Subcutaneous abdominal adipose tissue (tissue), 5 donors: ENCODE data around the gene GGN.
"Not testable (repeated sequence)": the region's sequence is repeated elsewhere in the genome, so short reads cannot be mapped to it uniquely, and the experiment has no call there.

Experiments
- H3K27ac ChIP-seq: one replicate; pipeline ENCODE4 v1.7.0; 2013; ENCODE audit warnings: low read depth, mild to moderate bottlenecking, inconsistent platforms, low read length, moderate library complexity
- H3K27me3 ChIP-seq, 5 donors: one replicate each; pipeline ENCODE4 v1.7.0; 2013; ENCODE audit warnings: low read length in 5 of 5, inconsistent platforms in 1 of 5; ENCODE audit not compliant: control insufficient read depth in 5 of 5, insufficient read depth in 4 of 5
- H3K36me3 ChIP-seq, 5 donors: one replicate each; pipeline ENCODE4 v1.7.0; 2013; ENCODE audit warnings: low read length in 5 of 5; ENCODE audit not compliant: control insufficient read depth in 5 of 5, insufficient read depth in 5 of 5
- H3K4me1 ChIP-seq, 5 donors: one replicate each; pipeline ENCODE4 v1.7.0; 2013; ENCODE audit warnings: low read length in 5 of 5, mild to moderate bottlenecking in 3 of 5, moderate library complexity in 1 of 5; ENCODE audit not compliant: control insufficient read depth in 5 of 5, insufficient read depth in 5 of 5
- H3K4me3 ChIP-seq, 5 donors: one replicate each; pipeline ENCODE4 v1.7.0; 2013; ENCODE audit warnings: low read length in 5 of 5, low read depth in 1 of 5
- H3K9ac ChIP-seq, 5 donors: one replicate each; pipeline ENCODE4 v1.7.0; 2013; ENCODE audit warnings: low read length in 5 of 5, mild to moderate bottlenecking in 4 of 5, moderate library complexity in 3 of 5
- H3K9me3 ChIP-seq, 5 donors: one replicate each; pipeline ENCODE4 v1.7.0; 2013; ENCODE audit warnings: low read length in 5 of 5; ENCODE audit not compliant: control insufficient read depth in 5 of 5
- donor health status: healthy.
- donor health status: healthy.
- donor health status: healthy.
- donor health status: healthy.
- donor health status: healthy.

The GGN gene

GRCh38 chr19:38412961-38413360 is 25.1 kb upstream of the GGN start:
- Histone ChIP-seq H3K27ac (no peak overlapping the region), H3K4me3 (no peak overlapping the region), H3K9ac (no peak overlapping the region)

DNA sequence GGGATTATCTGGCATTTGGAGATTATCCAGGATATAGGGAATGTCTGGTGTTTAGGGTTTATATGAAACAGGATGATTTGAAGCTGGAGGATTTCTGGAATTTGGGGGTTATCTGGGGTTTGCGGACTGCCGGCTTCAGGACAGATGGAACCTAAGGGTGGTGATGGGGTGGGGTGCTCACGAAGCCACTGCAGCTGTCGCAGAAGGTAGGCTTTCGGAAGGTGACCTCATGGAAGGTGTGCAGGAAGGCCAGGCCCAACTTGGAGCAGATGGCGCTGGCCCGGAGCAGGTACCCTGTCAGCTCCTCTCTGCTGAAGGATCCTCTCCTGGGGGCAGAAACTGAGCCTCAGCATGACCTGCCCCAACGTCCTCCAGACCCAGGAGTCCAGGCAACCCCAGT is 24.7 kb upstream of the GGN start:
- H3K27me3 ChIP-seq, result peaks cover 0 to 12% (median 5%) of the 10 kb centered on the region in 5 donors
- no peaks in the 10 kb centered on the region for H3K9me3 ChIP-seq
- peaks cover 0 to 24% (median 0%) of the 10 kb centered on the region in 5 donors for H3K36me3 ChIP-seq
- H3K9ac ChIP-seq, result no peak overlapping the region
- H3K4me1 ChIP-seq, result peaks cover 0 to 4% (median 2%) of the 10 kb centered on the region in 5 donors
- H3K27ac ChIP-seq, result no peak overlapping the region
- H3K4me3 ChIP-seq, result no peak overlapping the region

More at GRCh38 chr19:38412961-38413360, 25.1 kb upstream of the GGN start:
- Histone ChIP-seq H3K36me3 (peaks cover 0 to 24% (median 0%) of the 10 kb centered on the region in 5 donors), H3K27me3 (peaks cover 0 to 13% (median 5%) of the 10 kb centered on the region in 5 donors), H3K9me3 (no peaks in the 10 kb centered on the region), H3K4me1 (peaks cover 4 to 9% (median 7%) of the 10 kb centered on the region in 5 donors)

DNA sequence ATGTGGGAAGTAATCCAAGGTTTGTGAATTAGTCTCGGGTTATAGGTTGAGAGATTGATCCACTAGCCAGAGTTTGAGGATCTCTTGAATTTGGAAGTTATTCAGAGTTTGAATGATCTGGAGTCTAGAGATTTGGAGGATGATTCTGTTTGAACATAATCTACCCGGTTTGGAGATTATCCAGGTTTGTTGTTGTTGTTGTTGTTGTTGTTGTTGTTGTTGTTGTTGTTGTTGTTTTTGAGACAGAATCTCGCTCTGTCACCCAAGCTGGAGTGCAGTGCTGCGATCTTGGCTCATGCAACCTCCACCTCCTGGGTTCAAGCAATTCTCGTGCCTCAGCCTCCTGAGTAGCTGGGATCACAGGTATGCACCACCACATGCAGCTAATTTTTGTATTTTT is 24.1 kb upstream of the GGN start:
- H3K9ac ChIP-seq, H3K4me3 ChIP-seq, H3K4me1 ChIP-seq, H3K27me3 ChIP-seq, H3K27ac ChIP-seq, H3K9me3 ChIP-seq: not testable (repeated sequence)
- H3K36me3 ChIP-seq, result peaks cover 0 to 29% (median 3%) of the 10 kb centered on the region in 5 donors

DNA sequence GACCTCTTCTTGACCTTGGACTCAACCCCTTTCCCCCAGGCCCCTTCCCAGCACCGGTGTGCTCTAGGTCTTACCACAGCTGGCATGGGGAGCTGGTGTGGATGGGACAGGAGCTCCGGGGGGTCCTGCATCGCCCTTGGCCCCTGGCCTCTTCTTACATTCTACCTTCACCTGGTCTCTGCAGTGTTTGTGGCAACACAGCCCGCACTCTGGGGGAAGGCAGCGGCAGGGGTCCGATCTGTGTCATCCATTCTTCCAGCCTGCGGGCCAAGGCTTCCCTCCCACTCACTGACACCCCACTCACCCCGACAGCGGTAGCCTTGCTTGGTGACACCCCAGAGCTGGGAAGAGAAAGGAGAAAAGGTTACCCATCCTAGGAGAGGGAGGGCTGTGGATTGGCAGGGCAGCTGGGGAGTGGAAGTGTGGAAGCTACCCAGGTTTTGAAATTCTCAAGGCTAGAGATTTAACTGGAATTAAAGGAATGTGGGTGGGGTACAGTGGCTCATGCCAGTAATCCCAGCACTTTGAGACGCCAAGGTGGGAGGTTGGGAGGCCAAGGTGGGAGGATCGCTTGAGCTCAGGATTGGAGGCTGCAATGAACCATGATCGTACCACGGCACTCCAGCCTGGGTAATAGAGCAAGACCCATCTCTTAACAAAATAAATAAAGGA is 23.3 kb upstream of the GGN start:
- Histone ChIP-seq H3K36me3 (peaks cover 0 to 36% (median 8%) of the 10 kb centered on the region in 5 donors), H3K4me1 (no peaks in the 10 kb centered on the region)

DNA sequence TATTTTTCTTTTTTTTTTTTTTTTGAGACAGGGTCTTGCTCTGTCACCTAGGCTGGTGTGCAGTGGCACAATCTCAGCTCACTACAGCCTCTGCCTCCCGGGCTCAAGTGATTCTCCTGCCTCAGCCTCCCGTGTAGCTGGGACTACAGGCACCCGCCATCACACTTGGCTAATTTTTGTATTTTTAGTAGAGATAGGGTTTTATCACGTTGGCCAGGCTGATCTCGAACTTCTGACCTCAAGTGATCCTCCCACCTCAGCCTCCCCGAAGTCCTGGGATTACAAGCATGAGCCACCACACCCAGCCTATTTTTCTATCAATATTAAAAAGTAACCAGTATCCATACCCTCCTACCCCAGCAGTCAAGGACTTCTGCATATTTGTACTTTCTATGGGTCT is 22.6 kb upstream of the GGN start:
- not testable (repeated sequence) for H3K9ac ChIP-seq, H3K27me3 ChIP-seq, H3K4me3 ChIP-seq, H3K4me1 ChIP-seq, H3K9me3 ChIP-seq, H3K27ac ChIP-seq
- peaks cover 0 to 40% (median 9%) of the 10 kb centered on the region in 5 donors for H3K36me3 ChIP-seq

More for the DNA sequence above, 23.3 kb upstream of the GGN start:
- Histone ChIP-seq H3K4me3 (no peak overlapping the region), H3K9me3 (no peaks in the 10 kb centered on the region), H3K27me3 (peaks cover 0 to 5% (median 0%) of the 10 kb centered on the region in 5 donors), H3K9ac (no peak overlapping the region), H3K27ac (no peak overlapping the region)

- Histone ChIP-seq H3K9ac (no peak overlapping the region), H3K4me1 (no peaks in the 10 kb centered on the region), H3K27ac (no peak overlapping the region), H3K27me3 (peaks cover 0 to 5% (median 0%) of the 10 kb centered on the region in 5 donors), H3K36me3 (peaks cover 0 to 46% (median 13%) of the 10 kb centered on the region in 5 donors), H3K9me3 (no peaks in the 10 kb centered on the region), H3K4me3 (no peak overlapping the region)
Measured at GRCh38 chr19:38409631-38410133, 21.8 kb upstream of the GGN start.

DNA sequence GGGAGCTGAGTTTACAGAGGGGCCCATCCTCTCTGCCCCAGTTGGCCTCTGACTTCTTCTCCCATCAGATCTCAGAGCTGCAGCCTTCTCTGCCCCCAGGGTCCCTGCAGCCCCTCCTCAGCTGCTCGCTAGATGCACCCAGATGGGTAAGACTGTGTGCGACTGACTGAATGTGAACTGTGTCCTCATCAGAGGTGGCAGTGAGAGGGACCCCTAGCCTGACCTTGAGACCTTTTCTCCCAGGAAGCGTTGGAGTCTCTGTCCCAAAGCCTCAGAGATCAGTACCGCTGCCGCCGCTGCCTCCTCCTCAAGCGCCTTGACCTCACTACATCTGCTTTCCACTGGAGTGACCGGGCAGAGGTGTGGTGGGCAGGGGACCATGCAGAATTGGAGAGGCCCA is 17.4 kb upstream of the GGN start:
- H3K4me3 ChIP-seq, result no peak overlapping the region
- peaks cover 0 to 16% (median 12%) of the 10 kb centered on the region in 5 donors for H3K4me1 ChIP-seq
- no peaks in the 10 kb centered on the region for H3K9me3 ChIP-seq
- no peak overlapping the region for H3K27ac ChIP-seq
- H3K9ac ChIP-seq, result no peak overlapping the region
- H3K36me3 ChIP-seq, result peaks cover 0 to 29% (median 13%) of the 10 kb centered on the region in 5 donors
- peaks cover 0 to 2% (median 1%) of the 10 kb centered on the region in 5 donors for H3K27me3 ChIP-seq

DNA sequence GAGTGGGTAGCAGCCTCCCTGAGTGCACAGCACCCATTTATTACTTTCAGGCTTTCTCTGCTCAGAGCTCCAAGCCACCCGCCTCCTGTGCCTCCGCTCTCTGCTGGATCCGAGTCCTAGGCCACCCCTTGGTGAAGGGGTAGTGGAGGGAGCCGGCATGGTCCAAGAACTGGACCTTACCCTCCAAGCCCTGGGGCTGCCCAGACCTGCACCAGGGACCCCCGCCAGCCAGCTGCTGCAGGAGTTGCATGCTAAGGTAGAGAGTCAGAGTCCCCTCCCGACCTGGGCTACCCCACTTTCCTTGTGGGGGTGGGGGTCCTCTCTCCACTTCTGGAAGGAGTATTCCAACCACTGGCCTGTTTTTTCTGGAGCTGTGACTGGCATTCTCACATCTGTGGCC is 17.0 kb upstream of the GGN start:
- Histone ChIP-seq H3K9ac (no peak overlapping the region), H3K4me3 (no peak overlapping the region), H3K27me3 (peaks cover 0 to 6% (median 4%) of the 10 kb centered on the region in 5 donors), H3K36me3 (peaks cover 0 to 28% (median 13%) of the 10 kb centered on the region in 5 donors), H3K27ac (no peak overlapping the region), H3K4me1 (peaks cover 0 to 16% (median 12%) of the 10 kb centered on the region in 5 donors), H3K9me3 (no peaks in the 10 kb centered on the region)

DNA sequence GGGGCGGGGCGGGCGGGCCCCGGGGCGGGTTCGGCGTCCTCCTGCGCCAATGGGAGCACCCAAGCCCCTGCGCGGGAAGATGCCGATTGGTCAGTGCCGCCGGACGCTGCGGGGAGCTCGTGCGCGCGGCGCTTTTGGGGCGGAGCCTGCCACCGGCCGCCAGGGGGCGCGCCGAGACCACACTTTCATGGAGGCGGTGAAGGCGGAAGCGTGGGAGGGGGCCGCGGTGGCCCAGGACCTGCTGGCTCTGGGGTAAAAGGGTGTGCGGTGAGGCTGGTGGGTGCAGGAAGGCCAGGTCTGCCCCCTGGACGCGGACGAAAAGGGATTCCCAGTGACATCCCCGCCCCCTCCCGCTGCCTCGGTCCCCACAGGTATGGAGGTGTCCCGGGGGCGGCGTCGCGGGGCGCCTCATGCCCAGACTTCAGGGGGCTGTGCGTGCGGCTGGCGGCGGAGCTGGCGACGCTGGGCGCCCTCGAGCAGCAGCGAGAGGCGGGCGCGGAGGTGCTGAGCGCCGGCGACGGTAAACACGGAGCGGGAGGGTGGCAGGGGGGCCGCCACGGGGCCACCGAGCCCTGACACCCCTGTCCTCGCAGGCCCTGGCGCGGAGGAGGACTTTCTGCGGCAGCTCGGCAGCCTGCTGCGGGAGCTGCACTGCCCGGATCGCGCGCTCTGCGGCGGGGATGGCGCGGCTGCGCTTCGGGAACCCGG is 15.3 kb upstream of the GGN start, which contains the start of gene FAM98C:
FAM98C (plus strand) TSS at position 127 of the 708 bp plus-strand sequence; CDS start at position 188, 61 bp downstream.
- Histone ChIP-seq H3K9ac (peak within 1 kb of the TSS in 4 of 5 donors; percentile 75 to 88 (median 82)), H3K4me1 (peaks cover 0 to 16% (median 12%) of the 10 kb centered on the region in 5 donors), H3K27me3 (peaks cover 0 to 20% (median 10%) of the 10 kb centered on the region in 5 donors), H3K4me3 (peak within 1 kb of the TSS; percentile 74 to 90 (median 88)), H3K9me3 (no peaks in the 10 kb centered on the region), H3K36me3 (peaks cover 0 to 22% (median 13%) of the 10 kb centered on the region in 5 donors), H3K27ac (peak within 1 kb of the TSS; percentile 50)

GRCh38 chr19:38402623-38402966 is 14.8 kb upstream of the GGN start:
- no peak overlapping the region for H3K27ac ChIP-seq
- no peak overlapping the region for H3K9ac ChIP-seq
- H3K4me3 ChIP-seq, result peak overlapping the region in 4 of 5 donors; percentile 60 to 89 (median 70)

More at GRCh38 chr19:38402623-38402966, 14.8 kb upstream of the GGN start:
- H3K36me3 ChIP-seq, result peaks cover 0 to 22% (median 13%) of the 10 kb centered on the region in 5 donors
- peaks cover 0 to 16% (median 12%) of the 10 kb centered on the region in 5 donors for H3K4me1 ChIP-seq
- no peaks in the 10 kb centered on the region for H3K9me3 ChIP-seq
- H3K27me3 ChIP-seq, result peaks cover 0 to 23% (median 12%) of the 10 kb centered on the region in 5 donors
